ENCODE results near the gene JAM3. TPM values are rescaled to one million over a fixed set of nuclear protein-coding genes. Genes with fewer than 3 reads are reported as not detected.
"Not testable (repeated sequence)": the region's sequence is repeated elsewhere in the genome, so short reads cannot be mapped to it uniquely, and the experiment has no call there.

The JAM3 gene
- total and polyA plus RNA-seq, 2 donors (not counting 1 experiment from before 2014, with no cell fraction given) = 13.5 to 29.6 TPM

- Histone ChIP-seq H3K27me3 (replicated peaks in 1 of 4; ENCODE audit: control extremely low read depth in 1 of 4, control insufficient read depth in 3 of 4, insufficient read depth in 4 of 4, low read length in 3 of 4) (no peaks in the 10 kb centered on the region), H3K79me2 (ENCODE audit: control insufficient read depth, insufficient read depth, low read length) (peaks cover 79% of the 10 kb centered on the region), H3K4me2 (replicated peaks; ENCODE audit: low read depth, low read length, poor library complexity, severe bottlenecking) (no peak overlapping the region), H3K4me3 (ENCODE audit: control extremely low read depth in 1 of 5, extremely low read depth in 1 of 5, insufficient read depth in 1 of 5, low read depth in 2 of 5, low read length in 4 of 5) (no peak overlapping the region), H2AFZ (ENCODE audit: insufficient read depth, low read depth, low read length, poor library complexity, severe bottlenecking) (no peak overlapping the region), H3K9ac (ENCODE audit: low read length) (no peak overlapping the region), H4K20me1 (ENCODE audit: control insufficient read depth, insufficient read depth, low read length, poor library complexity, severe bottlenecking) (no peaks in the 10 kb centered on the region), H3K36me3 (replicated peaks in 1 of 2; ENCODE audit: control extremely low read depth in 1 of 2, control insufficient read depth in 1 of 2, extremely low read depth in 1 of 2, insufficient read depth in 2 of 2, low read length in 1 of 2) (no peaks in the 10 kb centered on the region), H3K4me1 (ENCODE audit: control insufficient read depth in 2 of 2, insufficient read depth in 2 of 2, low read length in 2 of 2) (no peaks in the 10 kb centered on the region), H3K27ac (ENCODE audit: low read length in 2 of 2) (no peak overlapping the region), H3K9me3 (ENCODE audit: control extremely low read depth in 1 of 3, control insufficient read depth in 2 of 3, insufficient read depth in 1 of 3, low read length in 2 of 3) (peaks cover 0 to 9% (median 7%) of the 10 kb centered on the region in 3 donors)
- WGBS (ENCODE audit: insufficient coverage) = no CpG with 5 or more reads among the region's 2 CpGs
- TF ChIP-seq, protein P1, sequence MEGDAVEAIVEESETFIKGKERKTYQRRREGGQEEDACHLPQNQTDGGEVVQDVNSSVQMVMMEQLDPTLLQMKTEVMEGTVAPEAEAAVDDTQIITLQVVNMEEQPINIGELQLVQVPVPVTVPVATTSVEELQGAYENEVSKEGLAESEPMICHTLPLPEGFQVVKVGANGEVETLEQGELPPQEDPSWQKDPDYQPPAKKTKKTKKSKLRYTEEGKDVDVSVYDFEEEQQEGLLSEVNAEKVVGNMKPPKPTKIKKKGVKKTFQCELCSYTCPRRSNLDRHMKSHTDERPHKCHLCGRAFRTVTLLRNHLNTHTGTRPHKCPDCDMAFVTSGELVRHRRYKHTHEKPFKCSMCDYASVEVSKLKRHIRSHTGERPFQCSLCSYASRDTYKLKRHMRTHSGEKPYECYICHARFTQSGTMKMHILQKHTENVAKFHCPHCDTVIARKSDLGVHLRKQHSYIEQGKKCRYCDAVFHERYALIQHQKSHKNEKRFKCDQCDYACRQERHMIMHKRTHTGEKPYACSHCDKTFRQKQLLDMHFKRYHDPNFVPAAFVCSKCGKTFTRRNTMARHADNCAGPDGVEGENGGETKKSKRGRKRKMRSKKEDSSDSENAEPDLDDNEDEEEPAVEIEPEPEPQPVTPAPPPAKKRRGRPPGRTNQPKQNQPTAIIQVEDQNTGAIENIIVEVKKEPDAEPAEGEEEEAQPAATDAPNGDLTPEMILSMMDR (IDR thresholded peaks at IDR 0.05) = no peak
- no peak for TF ChIP-seq EZH2 (IDR thresholded peaks at IDR 0.05; ENCODE audit: borderline replicate concordance, insufficient read depth, low read depth, low read length, poor library complexity, severe bottlenecking)
- POLR2A ChIA-PET = no interaction called here
- Mint-ChIP-seq H3K9me3 (ENCODE audit: insufficient read depth) (peaks cover 8% of the 10 kb centered on the region), H3K4me3 (no peak overlapping the region), H3K27me3 (peaks cover 3% of the 10 kb centered on the region), H3K27ac (no peak overlapping the region), H3K4me1 (no peaks in the 10 kb centered on the region)
- ATAC-seq (ENCODE audit: low read depth) = no peak
- intact Hi-C loops (cut with micrococcal nuclease) = no loop called here
- CTCF ChIA-PET = no interaction called here
- no peak for DNase-seq
These were observed 14.1 kb downstream of the JAM3 start for GRCh38 chr11:134082990-134083389.

- intact Hi-C loops (cut with micrococcal nuclease) = no loop called here
- POLR2A ChIA-PET = no interaction called here
- no peaks in the 10 kb centered on the region for H4K20me1 ChIP-seq (ENCODE audit: control insufficient read depth, insufficient read depth, low read length, poor library complexity, severe bottlenecking)
- no peaks in the 10 kb centered on the region for H3K9me3 Mint-ChIP-seq (ENCODE audit: insufficient read depth)
- H3K27me3 ChIP-seq (replicated peaks in 1 of 4; ENCODE audit: control extremely low read depth in 1 of 4, control insufficient read depth in 3 of 4, insufficient read depth in 4 of 4, low read length in 3 of 4) = no peaks in the 10 kb centered on the region
- TF ChIP-seq EZH2 (IDR thresholded peaks at IDR 0.05; ENCODE audit: borderline replicate concordance, insufficient read depth, low read depth, low read length, poor library complexity, severe bottlenecking) = no peak
- TF ChIP-seq, protein P1 (IDR thresholded peaks at IDR 0.05) = no peak
- peaks cover 59% of the 10 kb centered on the region for H3K79me2 ChIP-seq (ENCODE audit: control insufficient read depth, insufficient read depth, low read length)
- ATAC-seq (ENCODE audit: low read depth) (no peak), DNase-seq (no peak)
- H3K36me3 ChIP-seq (replicated peaks in 1 of 2; ENCODE audit: control extremely low read depth in 1 of 2, control insufficient read depth in 1 of 2, extremely low read depth in 1 of 2, insufficient read depth in 2 of 2, low read length in 1 of 2) = no peaks in the 10 kb centered on the region
- no peaks in the 10 kb centered on the region for H3K4me1 ChIP-seq (ENCODE audit: control insufficient read depth in 2 of 2, insufficient read depth in 2 of 2, low read length in 2 of 2)
- H3K9me3 ChIP-seq (ENCODE audit: control extremely low read depth in 1 of 3, control insufficient read depth in 2 of 3, insufficient read depth in 1 of 3, low read length in 2 of 3) = peaks cover 0 to 5% (median 4%) of the 10 kb centered on the region in 3 donors
- H3K4me1 Mint-ChIP-seq = peaks cover under 1% of the 10 kb centered on the region
- H3K27ac Mint-ChIP-seq = no peak overlapping the region
- H3K9ac ChIP-seq (ENCODE audit: low read length) = no peak overlapping the region
- CTCF ChIA-PET = no interaction called here
- no peak overlapping the region for H3K4me2 ChIP-seq (replicated peaks; ENCODE audit: low read depth, low read length, poor library complexity, severe bottlenecking)
- no peak overlapping the region for H3K27ac ChIP-seq (ENCODE audit: low read length in 2 of 2)
- WGBS (ENCODE audit: insufficient coverage) = no CpG with 5 or more reads among the region's 2 CpGs
- H3K27me3 Mint-ChIP-seq = no peaks in the 10 kb centered on the region
- H3K4me3 Mint-ChIP-seq = no peak overlapping the region
- no peak overlapping the region for H3K4me3 ChIP-seq (ENCODE audit: control extremely low read depth in 1 of 5, extremely low read depth in 1 of 5, insufficient read depth in 1 of 5, low read depth in 2 of 5, low read length in 4 of 5)
- no peak overlapping the region for H2AFZ ChIP-seq (ENCODE audit: insufficient read depth, low read depth, low read length, poor library complexity, severe bottlenecking)
These were observed 17.5 kb downstream of the JAM3 start for GRCh38 chr11:134086376-134086775.

DNA sequence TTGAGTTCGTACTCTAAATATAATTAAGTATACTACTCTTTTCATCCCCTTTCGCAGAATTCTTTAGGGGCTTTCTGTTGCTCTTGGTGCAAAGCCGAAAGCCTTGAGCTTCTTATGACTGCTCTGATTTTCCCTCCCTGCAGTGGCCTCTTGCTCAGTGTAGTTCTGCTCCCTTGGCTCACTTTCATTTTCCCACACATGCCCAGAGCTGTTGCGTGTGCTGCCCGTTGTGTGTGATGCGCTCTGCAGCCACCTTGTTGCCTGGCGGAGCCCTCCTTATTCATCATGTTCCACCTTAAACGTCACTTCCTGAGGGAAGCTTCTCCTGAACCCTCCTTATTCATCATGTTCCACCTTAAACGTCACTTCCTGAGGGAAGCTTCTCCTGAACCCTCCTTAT, 23.1 kb downstream of the JAM3 start:
- peaks cover 18% of the 10 kb centered on the region for H3K79me2 ChIP-seq (ENCODE audit: control insufficient read depth, insufficient read depth, low read length)
- H3K4me1 ChIP-seq (ENCODE audit: control insufficient read depth in 2 of 2, insufficient read depth in 2 of 2, low read length in 2 of 2); H4K20me1 ChIP-seq (ENCODE audit: control insufficient read depth, insufficient read depth, low read length, poor library complexity, severe bottlenecking); H3K9me3 Mint-ChIP-seq (ENCODE audit: insufficient read depth); H3K4me3 Mint-ChIP-seq; intact Hi-C loops (cut with micrococcal nuclease); H3K4me3 ChIP-seq (ENCODE audit: control extremely low read depth in 1 of 5, extremely low read depth in 1 of 5, insufficient read depth in 1 of 5, low read depth in 2 of 5, low read length in 4 of 5); H3K36me3 ChIP-seq (replicated peaks in 1 of 2; ENCODE audit: control extremely low read depth in 1 of 2, control insufficient read depth in 1 of 2, extremely low read depth in 1 of 2, insufficient read depth in 2 of 2, low read length in 1 of 2); ATAC-seq (ENCODE audit: low read depth); H2AFZ ChIP-seq (ENCODE audit: insufficient read depth, low read depth, low read length, poor library complexity, severe bottlenecking); H3K27me3 Mint-ChIP-seq; H3K27ac Mint-ChIP-seq; H3K27me3 ChIP-seq (replicated peaks in 1 of 4; ENCODE audit: control extremely low read depth in 1 of 4, control insufficient read depth in 3 of 4, insufficient read depth in 4 of 4, low read length in 3 of 4); H3K4me2 ChIP-seq (replicated peaks; ENCODE audit: low read depth, low read length, poor library complexity, severe bottlenecking); POLR2A ChIA-PET; DNase-seq; H3K27ac ChIP-seq (ENCODE audit: low read length in 2 of 2); H3K9me3 ChIP-seq (ENCODE audit: control extremely low read depth in 1 of 3, control insufficient read depth in 2 of 3, insufficient read depth in 1 of 3, low read length in 2 of 3); H3K9ac ChIP-seq (ENCODE audit: low read length): not testable (repeated sequence)
- WGBS (ENCODE audit: insufficient coverage) = 70% methylated on average over 2 of the region's 9 CpGs
- CTCF ChIA-PET = interaction anchor here (0.8 kb wide), 1 partner anchor 22 kb away, joined by 3 read pairs; no protein-coding TSS in a partner anchor
- peaks cover 16% of the 10 kb centered on the region for H3K4me1 Mint-ChIP-seq

Measured in B cell (primary cell).